PC-9 (cell line): ENCODE data around the gene CADM1. TPM values are rescaled to one million over a fixed set of nuclear protein-coding genes. Genes with fewer than 3 reads are reported as not detected.

Experiments
- BruUV-seq: library from RNA; stranded (reverse); fragments of 400-500 nt; replicated peaks from 2 replicates; lab custom pipeline; 2021; lab: Mats Ljungman, UMichigan
- CTCF ChIA-PET: fragments of 300-600 bp; sonication (Branson Sonifier 250); formaldehyde crosslinking; loops from one replicate; lab custom pipeline; 2022; ENCODE audit warnings: antibody characterized with exemption; lab: Charles Lee
- POLR2A ChIA-PET: fragments of 300-600 bp; sonication (Branson Sonifier 250); formaldehyde crosslinking; loops from one replicate; lab custom pipeline; 2022; ENCODE audit warnings: antibody characterized with exemption; ENCODE audit not compliant: unreplicated experiment; lab: Charles Lee
- DNase-seq, 2 experiments: peaks; one replicate each; pipeline versions ENCODE4 v3.0.0 to v3.0.0-alpha.2; 2015 to 2022; ENCODE audit warnings: mixed read lengths in 1 of 2
- H2AFZ ChIP-seq: fragments of 200-600 bp; sonication (generic); 2 replicates; pipeline ENCODE4 v1.8.1; 2017; ENCODE audit warnings: antibody characterized with exemption
- H3F3A ChIP-seq: fragments of 200-600 bp; sonication (generic); 2 replicates; pipeline ENCODE4 v1.8.1; 2017; ENCODE audit warnings: antibody characterized with exemption, mild to moderate bottlenecking, low read depth; ENCODE audit not compliant: insufficient read depth
- H3K27ac ChIP-seq: fragments of 200-600 bp; sonication (generic); 2 replicates; pipeline ENCODE4 v1.6.1; 2016; ENCODE audit warnings: mixed run types
- H3K27me3 ChIP-seq: fragments of 200-600 bp; sonication (generic); 2 replicates; pipeline ENCODE4 v1.6.1; 2016; ENCODE audit warnings: low read depth, mixed run types; ENCODE audit not compliant: insufficient read depth
- H3K36me3 ChIP-seq: fragments of 200-600 bp; sonication (generic); 2 replicates; pipeline ENCODE4 v1.6.1; 2016; ENCODE audit warnings: low read depth, mixed run types
- H3K4me1 ChIP-seq: fragments of 200-600 bp; sonication (generic); replicated peaks from 2 replicates; pipeline ENCODE4 v1.6.1; 2016; ENCODE audit warnings: mixed run types; ENCODE audit not compliant: insufficient read depth
- H3K4me2 ChIP-seq: fragments of 200-600 bp; sonication (generic); 2 replicates; pipeline ENCODE4 v1.6.1; 2017; ENCODE audit warnings: mixed run types
- H3K4me3 ChIP-seq: fragments of 200-600 bp; sonication (generic); 2 replicates; pipeline ENCODE4 v1.6.1; 2016; ENCODE audit warnings: mixed run types
- H3K79me2 ChIP-seq: fragments of 200-600 bp; sonication (generic); 2 replicates; pipeline ENCODE4 v1.6.1; 2017; ENCODE audit warnings: low read depth, mixed run types
- H3K9me2 ChIP-seq: fragments of 200-600 bp; sonication (generic); 2 replicates; pipeline ENCODE4 v1.8.1; 2017; ENCODE audit warnings: mild to moderate bottlenecking; ENCODE audit not compliant: insufficient read depth
- H3K9me3 ChIP-seq: fragments of 200-600 bp; sonication (generic); 2 replicates; pipeline ENCODE4 v1.8.1; 2016; ENCODE audit warnings: low read depth; ENCODE audit not compliant: insufficient read depth
- H4K20me1 ChIP-seq: fragments of 200-600 bp; sonication (generic); 2 replicates; pipeline ENCODE4 v1.8.1; 2017; ENCODE audit not compliant: insufficient read depth
- CTCF ChIP-seq: fragments of 200-600 bp; sonication (generic); conservative IDR thresholded peaks from 2 replicates; pipeline ENCODE4 v1.6.1; 2017; ENCODE audit warnings: mixed run types, antibody characterized with exemption, mild to moderate bottlenecking, moderate library complexity
- EZH2 ChIP-seq: fragments of 200-600 bp; sonication (generic); IDR thresholded peaks from 2 replicates; pipeline ENCODE4 v1.8.0; 2017; ENCODE audit warnings: antibody characterized with exemption, low read depth
- intact Hi-C: fragments of 100-400 bp; cut with micrococcal nuclease; formaldehyde crosslinking; loops from one replicate; pipeline ENCODE4 v1.10.0; 2022; ENCODE audit not compliant: unreplicated experiment
- total RNA-seq: library from RNA; stranded (reverse); gene quantifications from 2 replicates; pipeline ENCODE4 v1.2.3, GENCODE V29; 2021

The CADM1 gene
- total RNA-seq, 1 experiment from 2014 or later: not detected

DNA sequence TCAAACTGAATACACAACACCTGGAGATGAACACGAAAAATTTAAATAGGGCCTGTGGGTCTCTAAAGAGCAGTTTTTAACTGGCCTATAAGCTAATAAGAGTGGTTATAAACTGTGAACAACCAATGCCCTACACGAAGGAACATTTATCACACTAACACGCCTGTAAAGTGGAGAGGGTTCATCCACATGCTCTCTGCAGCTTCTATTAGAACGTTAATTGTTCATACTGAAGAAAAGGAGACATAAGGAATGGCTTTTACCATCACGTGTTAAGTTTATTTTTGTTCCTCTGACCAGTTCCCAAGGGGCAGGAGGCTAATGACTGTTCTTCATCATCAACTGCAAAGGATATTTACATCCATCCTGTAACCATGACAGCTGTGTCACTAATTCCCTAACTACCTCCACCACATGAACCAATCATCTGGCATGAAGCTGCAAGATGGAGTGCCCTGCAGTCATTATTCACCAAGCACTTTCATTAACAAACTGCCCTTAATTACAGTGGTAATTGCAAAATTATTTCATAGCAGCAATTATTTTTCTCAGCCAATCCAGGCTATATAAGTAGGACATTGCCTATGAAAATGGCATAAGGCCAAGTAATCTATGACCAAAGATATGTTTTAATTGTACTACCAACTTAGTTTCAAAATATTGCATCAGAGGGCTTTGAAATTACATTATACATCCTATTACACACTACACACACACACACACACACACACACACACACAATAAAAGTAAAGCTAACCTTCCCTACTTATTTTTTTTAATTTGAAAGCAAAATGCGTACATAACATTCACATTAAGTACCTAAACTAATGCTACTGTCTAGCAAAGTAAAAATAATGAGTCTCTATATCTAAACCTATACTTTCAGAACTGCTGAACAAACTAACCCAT lies 186.7 kb downstream of the CADM1 start:
- no TSS peak for BruUV-seq
- POLR2A ChIA-PET: no interaction called here
- H3K9me2 ChIP-seq: no peaks in the 10 kb centered on the region
- H3K27me3 ChIP-seq: peaks cover 34% of the 10 kb centered on the region; the same call in 1 of the 2 replicates
- 0 out of 2 replicates have a peak, but pooled peaks cover 9% of the 10 kb centered on the region for H4K20me1 ChIP-seq
- H3K4me1 ChIP-seq: no peaks in the 10 kb centered on the region
- no peak overlapping the region for H2AFZ ChIP-seq
- intact Hi-C loops: no loop called here
- no peak overlapping the region for H3K4me2 ChIP-seq
- no peak overlapping the region for H3K4me3 ChIP-seq
- H3K79me2 ChIP-seq: no peaks in the 10 kb centered on the region
- TF ChIP-seq EZH2: no peak
- TF ChIP-seq CTCF: no peak
- DNase-seq: no peak
- no peaks in the 10 kb centered on the region for H3F3A ChIP-seq
- H3K9me3 ChIP-seq: no peaks in the 10 kb centered on the region
- H3K27ac ChIP-seq: no peak overlapping the region
- CTCF ChIA-PET: no interaction called here
- H3K36me3 ChIP-seq: no peaks in the 10 kb centered on the region

DNA sequence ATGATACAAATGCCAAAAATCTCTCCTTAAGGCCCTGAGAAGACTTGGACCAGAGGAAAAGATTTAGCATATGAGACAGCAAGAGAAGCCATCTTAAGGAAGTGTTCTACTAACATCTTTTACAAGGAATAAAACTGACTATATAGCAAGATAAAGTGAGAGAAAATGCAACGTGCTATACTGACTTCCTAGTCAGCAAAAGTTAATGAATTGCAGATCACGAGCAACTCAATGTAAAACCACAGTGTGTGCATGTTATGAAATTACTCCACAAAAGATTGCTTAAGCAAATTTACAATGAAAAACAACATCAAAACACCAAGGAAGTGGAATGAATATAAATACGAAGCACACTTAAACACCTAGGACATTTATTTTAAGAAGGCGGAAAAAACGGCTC lies 187.5 kb downstream of the CADM1 start:
- no TSS peak for BruUV-seq
- ChIA-PET POLR2A (no interaction called here), CTCF (no interaction called here)
- Histone ChIP-seq H3K4me3 (no peak overlapping the region), H3K27ac (no peak overlapping the region), H3K36me3 (no peaks in the 10 kb centered on the region), H3K4me2 (no peak overlapping the region), H3K79me2 (no peaks in the 10 kb centered on the region), H2AFZ (no peak overlapping the region), H4K20me1 (0 out of 2 replicates have a peak, but pooled peaks cover 9% of the 10 kb centered on the region), H3K4me1 (no peaks in the 10 kb centered on the region), H3K9me3 (no peaks in the 10 kb centered on the region), H3F3A (no peaks in the 10 kb centered on the region), H3K27me3 (peaks cover 42% of the 10 kb centered on the region), H3K9me2 (no peaks in the 10 kb centered on the region)
- TF ChIP-seq EZH2: no peak
- TF ChIP-seq CTCF: no peak
- intact Hi-C loops: no loop called here
- DNase-seq: no peak

- no TSS peak for BruUV-seq
- H3K9me3 ChIP-seq: no peaks in the 10 kb centered on the region
- no peak overlapping the region for H3K4me3 ChIP-seq
- H3K9me2 ChIP-seq: no peaks in the 10 kb centered on the region
- no peak for DNase-seq
- H3K4me1 ChIP-seq: no peaks in the 10 kb centered on the region
- H3K4me2 ChIP-seq: no peak overlapping the region
- no peaks in the 10 kb centered on the region for H3K36me3 ChIP-seq
- H3K27ac ChIP-seq: no peak overlapping the region
- H3K27me3 ChIP-seq: peaks cover 60% of the 10 kb centered on the region
- 0 out of 2 replicates have a peak, but pooled peaks cover 5% of the 10 kb centered on the region for H4K20me1 ChIP-seq
- H3K79me2 ChIP-seq: no peaks in the 10 kb centered on the region
- ChIA-PET POLR2A (no interaction called here), CTCF (no interaction called here)
- H2AFZ ChIP-seq: no peak overlapping the region
- no peaks in the 10 kb centered on the region for H3F3A ChIP-seq
- TF ChIP-seq CTCF (no peak), EZH2 (no peak)
- intact Hi-C loops: no loop called here
Observed at GRCh38 chr11:115314330-115314920, 189.8 kb downstream of the CADM1 start.
